Measurements from ENCODE around the gene HP. TPM values are rescaled to one million over a fixed set of nuclear protein-coding genes. Genes with fewer than 3 reads are reported as not detected.

HP gene
- total and polyA plus RNA-seq, 2 of the 4 experiments (the other 2 are of a cell fraction), result not detected

DNA sequence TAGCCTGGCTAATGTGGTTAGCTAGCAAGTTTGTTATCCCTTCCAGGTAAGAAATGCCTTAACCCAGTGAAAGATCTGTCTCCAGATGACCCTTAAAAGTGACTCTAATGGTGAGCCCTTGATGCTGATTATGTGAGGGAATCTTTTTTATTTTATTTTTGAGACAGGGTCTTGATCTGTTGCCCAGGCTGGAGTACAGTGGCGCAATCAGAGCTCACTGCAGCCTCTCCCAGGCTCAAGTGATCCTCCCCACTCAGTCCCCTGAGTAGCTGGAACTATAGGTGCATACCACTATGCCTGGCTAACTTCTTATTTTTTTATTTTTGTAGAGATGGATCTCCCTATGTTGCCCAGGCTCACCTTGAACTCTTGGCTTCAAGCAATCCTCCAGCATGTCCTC is 10.8 kb upstream of the HP start:
- intact Hi-C loops (cut with micrococcal nuclease), result no loop called here
- TF ChIP-seq CHD1 (IDR thresholded peaks at IDR 0.05; ENCODE audit: low read depth, low read length), result no peak
- no peak for TF ChIP-seq RFX5 (IDR thresholded peaks at IDR 0.05; ENCODE audit: low read depth, low read length)
- TF ChIP-seq FOS (IDR thresholded peaks at IDR 0.05; ENCODE audit: low read depth, low read length), result no peak
- TF ChIP-seq NFE2L2 (IDR thresholded peaks at IDR 0.05; ENCODE audit: low read depth, low read length), result no peak
- no peak for TF ChIP-seq MXI1 (IDR thresholded peaks at IDR 0.05; ENCODE audit: borderline replicate concordance, low read depth, low read length)
- no peak for TF ChIP-seq RCOR1 (IDR thresholded peaks at IDR 0.05; ENCODE audit: insufficient replicate concordance, low read length)
- no peak for TF ChIP-seq CEBPB (IDR thresholded peaks at IDR 0.05; ENCODE audit: low read depth, low read length)
- TF ChIP-seq MAZ (IDR thresholded peaks at IDR 0.05; ENCODE audit: borderline replicate concordance, low read depth, low read length), result no peak
- no peak for TF ChIP-seq MAFK (IDR thresholded peaks at IDR 0.05; ENCODE audit: low read depth, low read length)
- TF ChIP-seq, protein P1, sequence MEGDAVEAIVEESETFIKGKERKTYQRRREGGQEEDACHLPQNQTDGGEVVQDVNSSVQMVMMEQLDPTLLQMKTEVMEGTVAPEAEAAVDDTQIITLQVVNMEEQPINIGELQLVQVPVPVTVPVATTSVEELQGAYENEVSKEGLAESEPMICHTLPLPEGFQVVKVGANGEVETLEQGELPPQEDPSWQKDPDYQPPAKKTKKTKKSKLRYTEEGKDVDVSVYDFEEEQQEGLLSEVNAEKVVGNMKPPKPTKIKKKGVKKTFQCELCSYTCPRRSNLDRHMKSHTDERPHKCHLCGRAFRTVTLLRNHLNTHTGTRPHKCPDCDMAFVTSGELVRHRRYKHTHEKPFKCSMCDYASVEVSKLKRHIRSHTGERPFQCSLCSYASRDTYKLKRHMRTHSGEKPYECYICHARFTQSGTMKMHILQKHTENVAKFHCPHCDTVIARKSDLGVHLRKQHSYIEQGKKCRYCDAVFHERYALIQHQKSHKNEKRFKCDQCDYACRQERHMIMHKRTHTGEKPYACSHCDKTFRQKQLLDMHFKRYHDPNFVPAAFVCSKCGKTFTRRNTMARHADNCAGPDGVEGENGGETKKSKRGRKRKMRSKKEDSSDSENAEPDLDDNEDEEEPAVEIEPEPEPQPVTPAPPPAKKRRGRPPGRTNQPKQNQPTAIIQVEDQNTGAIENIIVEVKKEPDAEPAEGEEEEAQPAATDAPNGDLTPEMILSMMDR (conservative IDR thresholded peaks at IDR 0.05; ENCODE audit: low read depth, low read length), result no peak
- no peak for TF ChIP-seq RAD21 (IDR thresholded peaks at IDR 0.05; ENCODE audit: low read length)
- no peak for TF ChIP-seq BHLHE40 (IDR thresholded peaks at IDR 0.05; ENCODE audit: low read depth, low read length)
- TF ChIP-seq, protein P2, sequence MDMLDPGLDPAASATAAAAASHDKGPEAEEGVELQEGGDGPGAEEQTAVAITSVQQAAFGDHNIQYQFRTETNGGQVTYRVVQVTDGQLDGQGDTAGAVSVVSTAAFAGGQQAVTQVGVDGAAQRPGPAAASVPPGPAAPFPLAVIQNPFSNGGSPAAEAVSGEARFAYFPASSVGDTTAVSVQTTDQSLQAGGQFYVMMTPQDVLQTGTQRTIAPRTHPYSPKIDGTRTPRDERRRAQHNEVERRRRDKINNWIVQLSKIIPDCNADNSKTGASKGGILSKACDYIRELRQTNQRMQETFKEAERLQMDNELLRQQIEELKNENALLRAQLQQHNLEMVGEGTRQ (IDR thresholded peaks at IDR 0.05; ENCODE audit: low read depth, low read length), result no peak
- TF ChIP-seq SMC3 (IDR thresholded peaks at IDR 0.05; ENCODE audit: low read depth, low read length), result no peak

More for the DNA sequence above, 10.8 kb upstream of the HP start:
- dilution Hi-C loops (cut with HindIII; ENCODE audit: low sequenced_read_pairs, unreplicated experiment) (no loop called here), in situ Hi-C loops (cut with MboI; ENCODE audit: low sequenced_read_pairs) (no loop called here)
- no peaks in the 10 kb centered on the region for H4K20me1 ChIP-seq (ENCODE audit: insufficient read depth, low read length)
- DNase-seq, result no peak
- no peaks in the 10 kb centered on the region for H3K4me1 ChIP-seq (ENCODE audit: control insufficient read depth, insufficient read depth, low read length)
- H2BK20ac ChIP-seq (ENCODE audit: low read depth, low read length), result no peak overlapping the region
- WGBS, 2 experiments (ENCODE audit: extremely low coverage in 2 of 2, insufficient read length in 1 of 2), result no CpG with 5 or more reads among the region's 1 CpG
- H3K4me3 ChIP-seq (ENCODE audit: insufficient read depth, low read depth, low read length), result no peak overlapping the region
- no peaks in the 10 kb centered on the region for H3K27me3 ChIP-seq (ENCODE audit: control insufficient read depth, insufficient read depth, low read length)
- H2AK5ac ChIP-seq (ENCODE audit: low read depth, low read length), result no peak overlapping the region
- no TSS peak for BruUV-seq (replicated peaks)
- no peak overlapping the region for H2AK9ac ChIP-seq (replicated peaks; ENCODE audit: low read depth, low read length, poor library complexity)
- H3K27ac ChIP-seq (ENCODE audit: insufficient read depth, low read length), result no peak overlapping the region
- no peak overlapping the region for H3K9ac ChIP-seq (ENCODE audit: low read depth, low read length)
- H4K91ac ChIP-seq (ENCODE audit: insufficient read depth, low read depth, low read length), result no peak overlapping the region
- H3K4me2 ChIP-seq (ENCODE audit: low read depth, low read length), result no peak overlapping the region
- no peaks in the 10 kb centered on the region for H3K9me1 ChIP-seq (ENCODE audit: insufficient read depth, low read length)
- H4K8ac ChIP-seq (ENCODE audit: low read depth in 2 of 2, low read length in 2 of 2), result no peak overlapping the region
- H2BK5ac ChIP-seq (ENCODE audit: low read depth, low read length, poor library complexity, severe bottlenecking), result no peak overlapping the region
- no peak overlapping the region for H3K14ac ChIP-seq (replicated peaks; ENCODE audit: low read depth, low read length)
- H2BK120ac ChIP-seq (ENCODE audit: low read depth, low read length), result no peak overlapping the region
- no peak overlapping the region for H3K4ac ChIP-seq (ENCODE audit: low read depth, low read length)
- ChIA-PET CTCF (no interaction called here), POLR2A (ENCODE audit: unreplicated experiment) (no interaction called here)
- no peak overlapping the region for H2BK15ac ChIP-seq (ENCODE audit: low read depth, low read length)
- H2AFZ ChIP-seq (replicated peaks; ENCODE audit: low read length, poor library complexity), result no peak overlapping the region
- no peaks in the 10 kb centered on the region for H3K9me3 ChIP-seq (ENCODE audit: control insufficient read depth, insufficient read depth, low read length)
- ATAC-seq (ENCODE audit: low read depth), result no peak
- no peak overlapping the region for H3K18ac ChIP-seq (ENCODE audit: low read depth, low read length)
- H3K79me1 ChIP-seq (ENCODE audit: low read depth in 1 of 2, low read length in 2 of 2), result no peaks in the 10 kb centered on the region
- no peak overlapping the region for H3K23ac ChIP-seq (ENCODE audit: low read depth, low read length)
- no peaks in the 10 kb centered on the region for H3K36me3 ChIP-seq (ENCODE audit: control insufficient read depth, insufficient read depth, low read length)
- no peak overlapping the region for H4K5ac ChIP-seq (ENCODE audit: low read depth, low read length)
- H3K56ac ChIP-seq (ENCODE audit: extremely low read depth, insufficient read depth, low read length), result no peak overlapping the region

All from IMR-90 (cell line).